Ascending aorta (tissue), 2 donors: ENCODE data around the gene HLTF. TPM values are rescaled to one million over a fixed set of nuclear protein-coding genes. Genes with fewer than 3 reads are reported as not detected.
"Not testable (repeated sequence)": the region's sequence is repeated elsewhere in the genome, so short reads cannot be mapped to it uniquely, and the experiment has no call there.

Experiments used
- DNase-seq, 2 donors: peaks; one replicate each; pipeline ENCODE4 v3.0.0-alpha.2; 2019; ENCODE audit warnings: low spot score in 2 of 2
- H3K27ac ChIP-seq, 2 donors: fragments of 200-600 bp; sonication (generic); one replicate each; pipeline ENCODE4 v1.5.1; 2016 to 2017; ENCODE audit warnings: mild to moderate bottlenecking in 1 of 2
- H3K27me3 ChIP-seq: fragments of 200-600 bp; sonication (generic); one replicate; pipeline ENCODE4 v1.5.1; 2017
- H3K36me3 ChIP-seq, 2 donors: fragments of 200-600 bp; sonication (generic); one replicate each; pipeline ENCODE4 v1.5.1; 2016
- H3K4me1 ChIP-seq, 2 donors: fragments of 200-600 bp; sonication (generic); one replicate each; pipeline ENCODE4 v1.5.1; 2016 to 2017; ENCODE audit warnings: mild to moderate bottlenecking in 1 of 2
- H3K4me3 ChIP-seq, 2 donors: fragments of 200-600 bp; sonication (generic); one replicate each; pipeline ENCODE4 v1.5.1; 2016 to 2017; ENCODE audit warnings: mild to moderate bottlenecking in 1 of 2
- H3K9me3 ChIP-seq, 2 donors: fragments of 200-600 bp; sonication (generic); one replicate each; pipeline ENCODE4 v1.5.1; 2016
- intact Hi-C: fragments of 100-400 bp; cut with DNase I; formaldehyde crosslinking; loops from one replicate; pipeline ENCODE4 v1.15.1; 2023
- total RNA-seq: library from RNA; depleted of rRNA; stranded (reverse); fragments of >200 nt; gene quantifications from one replicate; pipeline ENCODE4 v1.1.0, GENCODE V29; 2016
- TF ChIP-seq, protein P1 (sequence below), 3 experiments: fragments of 200-600 bp in 2 of 3; fragments of 450-650 bp in 1 of 3; sonication (generic) in 2 of 3; IDR thresholded peaks; one replicate each; pipeline ENCODE4 v1.5.1; 2016 to 2019; ENCODE audit warnings: antibody characterized with exemption in 3 of 3, mild to moderate bottlenecking in 1 of 3, moderate library complexity in 1 of 3

HLTF gene
- total RNA-seq, 1 donor from 2014 or later = 136 TPM

DNA sequence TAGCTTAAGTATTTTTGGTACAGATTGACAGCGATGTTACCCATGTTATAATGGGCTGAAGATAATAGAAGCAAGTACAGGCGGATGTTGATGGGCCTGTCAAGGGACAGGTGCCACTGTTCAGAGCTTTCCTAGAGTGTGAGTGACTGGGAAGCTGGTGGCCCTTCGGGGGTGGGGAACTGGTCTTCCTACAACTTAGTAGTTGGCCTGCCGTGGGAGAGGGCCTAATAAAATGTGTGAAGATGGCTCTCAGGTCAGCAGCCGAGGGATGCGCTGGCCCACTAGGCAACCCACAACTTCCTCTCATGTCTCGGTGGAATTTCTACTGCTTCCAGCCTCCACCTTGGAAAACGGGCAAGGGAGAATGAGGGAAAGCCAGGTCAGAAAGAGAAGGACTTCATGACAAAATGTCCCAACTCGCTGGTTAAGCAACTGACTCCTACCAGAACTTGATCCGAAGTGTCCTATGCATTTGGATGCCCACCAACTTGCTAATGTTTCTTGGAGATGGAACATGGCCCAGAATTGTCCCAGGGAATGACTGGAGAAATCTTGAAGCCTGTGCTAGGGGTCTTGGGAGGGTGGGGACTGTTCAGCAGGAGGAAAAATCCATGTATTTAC lies 93.6 kb downstream of the HLTF start:
- H3K36me3 ChIP-seq = peaks cover 20 to 33% of the 10 kb centered on the region in 2 donors
- peaks cover 5 to 20% of the 10 kb centered on the region in 2 donors for H3K4me1 ChIP-seq
- peak overlapping the region; percentile 91 to 100 for H3K27ac ChIP-seq
- no peaks in the 10 kb centered on the region for H3K27me3 ChIP-seq
- H3K9me3 ChIP-seq = no peaks in the 10 kb centered on the region
- TF ChIP-seq, protein P1, sequence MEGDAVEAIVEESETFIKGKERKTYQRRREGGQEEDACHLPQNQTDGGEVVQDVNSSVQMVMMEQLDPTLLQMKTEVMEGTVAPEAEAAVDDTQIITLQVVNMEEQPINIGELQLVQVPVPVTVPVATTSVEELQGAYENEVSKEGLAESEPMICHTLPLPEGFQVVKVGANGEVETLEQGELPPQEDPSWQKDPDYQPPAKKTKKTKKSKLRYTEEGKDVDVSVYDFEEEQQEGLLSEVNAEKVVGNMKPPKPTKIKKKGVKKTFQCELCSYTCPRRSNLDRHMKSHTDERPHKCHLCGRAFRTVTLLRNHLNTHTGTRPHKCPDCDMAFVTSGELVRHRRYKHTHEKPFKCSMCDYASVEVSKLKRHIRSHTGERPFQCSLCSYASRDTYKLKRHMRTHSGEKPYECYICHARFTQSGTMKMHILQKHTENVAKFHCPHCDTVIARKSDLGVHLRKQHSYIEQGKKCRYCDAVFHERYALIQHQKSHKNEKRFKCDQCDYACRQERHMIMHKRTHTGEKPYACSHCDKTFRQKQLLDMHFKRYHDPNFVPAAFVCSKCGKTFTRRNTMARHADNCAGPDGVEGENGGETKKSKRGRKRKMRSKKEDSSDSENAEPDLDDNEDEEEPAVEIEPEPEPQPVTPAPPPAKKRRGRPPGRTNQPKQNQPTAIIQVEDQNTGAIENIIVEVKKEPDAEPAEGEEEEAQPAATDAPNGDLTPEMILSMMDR (IDR thresholded peaks at IDR 0.05) = no peak
- peak overlapping the region; percentile 69 to 94 for H3K4me3 ChIP-seq
- intact Hi-C loops = no loop called here
- no peak for DNase-seq

DNA sequence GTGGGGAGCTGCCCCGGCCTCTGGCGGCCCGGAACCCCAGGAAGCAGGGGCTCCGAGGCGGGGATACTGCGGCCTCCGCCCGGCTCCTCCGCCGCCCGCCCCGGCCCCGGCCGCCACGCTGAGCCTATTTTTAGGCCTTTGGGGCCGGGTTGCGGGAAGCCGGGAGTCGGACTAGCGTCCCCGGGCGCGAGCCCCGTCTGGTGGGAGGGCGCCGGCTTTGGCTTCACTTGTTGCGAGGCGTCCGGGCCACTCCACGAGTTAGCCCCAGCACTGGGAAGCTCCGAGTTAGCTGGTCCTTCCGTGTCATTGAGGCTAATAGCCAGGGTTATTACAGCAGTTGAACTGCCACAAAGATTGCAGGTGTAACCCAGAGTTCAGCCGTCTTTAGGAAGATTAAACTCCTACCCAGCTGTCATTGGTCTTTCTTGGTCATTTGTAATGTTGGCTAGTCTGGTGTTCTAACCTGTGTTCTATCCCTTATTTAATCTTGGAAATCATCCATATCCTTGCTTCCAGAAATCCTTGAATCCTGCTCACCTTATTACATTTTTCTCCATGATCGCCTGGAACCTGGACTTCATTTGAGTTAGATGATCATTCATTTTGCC lies 94.2 kb downstream of the HLTF start:
- H3K9me3 ChIP-seq = no peaks in the 10 kb centered on the region
- peaks cover 20 to 27% of the 10 kb centered on the region in 2 donors for H3K36me3 ChIP-seq
- peak in 1 of 2 donors; percentile 78 for DNase-seq
- TF ChIP-seq, protein P1 (IDR thresholded peaks at IDR 0.05) = no peak
- H3K27me3 ChIP-seq = no peaks in the 10 kb centered on the region
- H3K4me1 ChIP-seq = peaks cover 5 to 20% of the 10 kb centered on the region in 2 donors
- H3K27ac ChIP-seq = peak overlapping the region; percentile 91 to 100
- intact Hi-C loops = no loop called here
- H3K4me3 ChIP-seq = peak overlapping the region; percentile 69 to 94

DNA sequence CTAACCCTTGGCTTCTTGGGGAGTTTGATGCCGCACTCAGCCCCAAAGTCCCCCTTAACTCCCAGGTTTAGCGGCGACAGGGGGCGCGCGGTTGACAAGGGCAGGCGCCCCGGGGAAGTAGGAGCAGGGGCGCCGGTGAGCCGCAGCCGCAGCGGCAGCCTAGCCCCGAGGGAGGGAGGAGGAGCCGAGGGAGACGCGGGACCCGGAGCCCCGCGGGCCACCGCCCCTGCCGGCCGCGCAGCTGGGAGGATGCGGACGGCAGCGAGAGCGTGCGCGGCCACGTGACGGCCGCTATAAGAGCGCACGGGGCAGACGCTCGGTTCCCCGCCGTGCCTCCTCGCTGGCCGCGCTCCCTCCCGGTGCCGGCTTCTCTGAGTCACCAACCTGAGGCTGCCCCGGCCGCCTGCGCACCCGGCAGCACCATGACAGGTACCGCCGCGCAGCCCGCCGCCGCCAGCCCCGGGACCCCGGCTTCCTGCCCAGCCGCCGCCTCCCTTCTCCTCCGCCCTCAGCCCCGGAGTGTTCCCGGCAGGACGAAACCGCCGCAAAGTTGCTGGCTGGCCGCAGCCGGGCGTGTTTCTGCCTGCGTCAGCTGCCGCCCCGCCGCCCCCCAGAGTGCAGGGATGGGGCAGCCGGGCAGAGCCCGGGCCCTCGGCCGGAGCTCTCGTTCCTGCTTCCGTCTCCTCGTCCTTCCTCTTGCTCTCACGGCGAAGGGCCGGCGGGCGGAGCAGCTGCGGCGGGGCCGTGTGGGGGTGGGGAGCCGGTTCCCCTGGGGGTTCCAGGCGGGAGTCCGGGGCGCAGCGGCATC lies 94.9 kb downstream of the HLTF start, which contains the start of gene GYG1:
GYG1 (plus strand) TSS at position 322 of the 808 bp plus-strand sequence; CDS start at position 423, 101 bp downstream.
- TF ChIP-seq, protein P1 (IDR thresholded peaks at IDR 0.05) = peak in 2 of 3 experiments; percentile 22 to 47
- intact Hi-C loops = loop anchor here (1.0 to 2.0 kb wide), 2 partner anchors 23 to 35 kb away; no protein-coding TSS in a partner anchor

DNA sequence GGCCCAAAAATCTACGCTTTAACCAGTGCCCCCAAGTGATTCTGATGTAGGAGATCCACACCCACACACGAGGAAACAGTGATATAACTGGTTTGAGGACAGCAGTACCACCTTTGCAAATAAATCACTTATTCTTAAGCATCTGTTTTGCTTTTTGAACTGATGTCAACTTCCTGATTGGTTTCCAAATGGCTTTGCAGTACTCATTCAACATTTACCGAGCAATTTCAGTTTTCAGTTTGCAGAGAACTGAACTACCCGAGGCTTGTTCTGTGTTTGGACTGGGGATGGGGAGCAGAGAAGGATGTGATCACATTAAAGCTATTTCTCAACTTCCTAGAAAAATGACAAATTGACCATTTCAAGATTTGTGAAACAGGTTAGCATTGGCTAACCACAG lies 96.1 kb downstream of the HLTF start:
- Histone ChIP-seq H3K4me1 (peaks cover 5 to 13% of the 10 kb centered on the region in 2 donors), H3K36me3 (peaks cover 10 to 12% of the 10 kb centered on the region in 2 donors), H3K9me3 (no peaks in the 10 kb centered on the region), H3K27me3 (no peaks in the 10 kb centered on the region), H3K4me3 (no peak overlapping the region), H3K27ac (peak overlapping the region; percentile 91 to 100)
- TF ChIP-seq, protein P1 (IDR thresholded peaks at IDR 0.05) = no peak
- intact Hi-C loops = loop anchor here (2.0 kb wide), 1 partner anchor 33 kb away; no protein-coding TSS in a partner anchor
- DNase-seq = no peak

More for the DNA sequence above, 94.9 kb downstream of the HLTF start, which contains the start of gene GYG1:
- Histone ChIP-seq H3K4me1 (peaks cover 5 to 16% of the 10 kb centered on the region in 2 donors), H3K36me3 (peaks cover 16 to 22% of the 10 kb centered on the region in 2 donors), H3K27ac (peak within 1 kb of the TSS; percentile 91 to 100), H3K27me3 (no peaks in the 10 kb centered on the region), H3K9me3 (no peaks in the 10 kb centered on the region), H3K4me3 (peak within 1 kb of the TSS; percentile 69 to 94)
- DNase-seq = peak in 1 of 2 donors; percentile 93

DNA sequence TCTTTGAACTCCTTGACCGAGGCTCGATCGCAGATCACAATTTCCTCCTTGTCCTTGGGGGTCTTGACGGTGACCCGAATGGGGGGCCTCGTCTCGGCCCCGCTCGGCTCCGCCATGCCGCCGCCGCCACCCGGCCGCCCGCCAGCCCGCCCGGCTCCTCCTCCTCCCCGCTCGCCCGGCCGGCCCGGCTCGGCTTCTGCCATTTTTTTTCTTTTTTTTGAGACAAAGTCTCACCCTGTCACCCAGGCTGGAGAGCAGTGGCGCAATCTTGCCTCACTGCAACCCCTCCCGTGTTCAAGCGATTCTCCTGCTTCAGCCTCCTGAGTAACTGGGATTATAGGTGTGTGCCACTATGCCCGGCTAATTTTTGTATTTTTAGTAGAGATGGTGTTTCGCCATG lies 98.8 kb downstream of the HLTF start:
- H3K27ac ChIP-seq, intact Hi-C loops, H3K9me3 ChIP-seq, H3K4me3 ChIP-seq, H3K27me3 ChIP-seq, H3K4me1 ChIP-seq, DNase-seq, H3K36me3 ChIP-seq: not testable (repeated sequence)
